Nephron progenitor cell (in vitro differentiated cells): ENCODE data around the gene TMEM120B.
A peak's percentile ranks its signal among the peaks of the same experiment; 100 is the strongest.
"Not testable (repeated sequence)": the region's sequence is repeated elsewhere in the genome, so short reads cannot be mapped to it uniquely, and the experiment has no call there.

Source experiments
- DNase-seq: peaks from one replicate; pipeline ENCODE4 v3.0.0; 2021
- H3K27ac Mint-ChIP-seq: 2 replicates; pipeline ENCODE4 v1.8.0; 2021; ENCODE audit warnings: mild to moderate bottlenecking, moderate library complexity, mixed read lengths
- H3K27me3 Mint-ChIP-seq: 2 replicates; pipeline ENCODE4 v1.8.0; 2021; ENCODE audit warnings: mild to moderate bottlenecking, low read depth, mixed read lengths; ENCODE audit not compliant: poor library complexity
- H3K36me3 Mint-ChIP-seq: 2 replicates; pipeline ENCODE4 v1.8.0; 2021; ENCODE audit warnings: low read depth, mixed read lengths
- H3K4me1 Mint-ChIP-seq: 2 replicates; pipeline ENCODE4 v1.8.0; 2021; ENCODE audit warnings: mixed read lengths
- H3K4me3 Mint-ChIP-seq: 2 replicates; pipeline ENCODE4 v1.8.0; 2021; ENCODE audit warnings: mild to moderate bottlenecking, moderate library complexity, mixed read lengths
- H3K9me3 Mint-ChIP-seq: 2 replicates; pipeline ENCODE4 v1.8.0; 2021; ENCODE audit warnings: mild to moderate bottlenecking, moderate library complexity, mixed read lengths
- CTCF ChIP-seq: fragments of 200-600 bp; sonication (generic); IDR thresholded peaks from 2 replicates; pipeline ENCODE4 v1.5.0; 2021; ENCODE audit warnings: antibody characterized with exemption

The TMEM120B gene

GRCh38 chr12:121676190-121676589 lies 36.4 kb upstream of the TMEM120B start:
- TF ChIP-seq CTCF: no peak
- peaks cover 29% of the 10 kb centered on the region for H3K4me1 Mint-ChIP-seq
- DNase-seq: no peak
- no peaks in the 10 kb centered on the region for H3K9me3 Mint-ChIP-seq
- H3K36me3 Mint-ChIP-seq: no peaks in the 10 kb centered on the region
- H3K27ac Mint-ChIP-seq: no peak overlapping the region
- H3K4me3 Mint-ChIP-seq: no peak overlapping the region
- peaks cover 4% of the 10 kb centered on the region for H3K27me3 Mint-ChIP-seq

- H3K9me3 Mint-ChIP-seq: no peaks in the 10 kb centered on the region
- no peaks in the 10 kb centered on the region for H3K36me3 Mint-ChIP-seq
- peaks cover 4% of the 10 kb centered on the region for H3K27me3 Mint-ChIP-seq
- TF ChIP-seq CTCF: no peak
- H3K4me3 Mint-ChIP-seq: no peak overlapping the region
- H3K27ac Mint-ChIP-seq: no peak overlapping the region
- DNase-seq: no peak
- H3K4me1 Mint-ChIP-seq: peaks cover 20% of the 10 kb centered on the region
Observed at GRCh38 chr12:121678305-121678704, 34.2 kb upstream of the TMEM120B start.

- Mint-ChIP-seq H3K4me1 (peaks cover 17% of the 10 kb centered on the region), H3K27me3 (peaks cover 4% of the 10 kb centered on the region), H3K27ac (peak overlapping the region; percentile 87), H3K4me3 (no peak overlapping the region), H3K36me3 (no peaks in the 10 kb centered on the region), H3K9me3 (no peaks in the 10 kb centered on the region)
- no peak for TF ChIP-seq CTCF
- DNase-seq: no peak
Observed at GRCh38 chr12:121678716-121679300, 33.7 kb upstream of the TMEM120B start.

GRCh38 chr12:121679661-121680197 lies 32.8 kb upstream of the TMEM120B start:
- not testable (repeated sequence) for DNase-seq, H3K36me3 Mint-ChIP-seq, H3K9me3 Mint-ChIP-seq, H3K27me3 Mint-ChIP-seq, H3K4me3 Mint-ChIP-seq
- Mint-ChIP-seq H3K4me1 (peaks cover 17% of the 10 kb centered on the region), H3K27ac (peak overlapping the region; percentile 19)

GRCh38 chr12:121688966-121689365 lies 23.6 kb upstream of the TMEM120B start:
- Mint-ChIP-seq H3K27ac (no peak overlapping the region), H3K4me3 (no peak overlapping the region), H3K36me3 (no peaks in the 10 kb centered on the region), H3K9me3 (no peaks in the 10 kb centered on the region), H3K27me3 (peaks cover 20% of the 10 kb centered on the region), H3K4me1 (peaks cover 12% of the 10 kb centered on the region)
- TF ChIP-seq CTCF: no peak
- DNase-seq: no peak

GRCh38 chr12:121689430-121689829 lies 23.1 kb upstream of the TMEM120B start:
- TF ChIP-seq CTCF: no peak
- DNase-seq: no peak
- Mint-ChIP-seq H3K27me3 (peaks cover 22% of the 10 kb centered on the region), H3K36me3 (no peaks in the 10 kb centered on the region), H3K27ac (no peak overlapping the region), H3K9me3 (no peaks in the 10 kb centered on the region), H3K4me3 (no peak overlapping the region), H3K4me1 (peaks cover 12% of the 10 kb centered on the region)

- H3K36me3 Mint-ChIP-seq, H3K9me3 Mint-ChIP-seq, DNase-seq, H3K27ac Mint-ChIP-seq, H3K4me1 Mint-ChIP-seq, H3K4me3 Mint-ChIP-seq: not testable (repeated sequence)
- H3K27me3 Mint-ChIP-seq: peaks cover 22% of the 10 kb centered on the region
Observed at GRCh38 chr12:121692744-121693143, 19.8 kb upstream of the TMEM120B start.
